GM12801 (cell line): ENCODE measurements around the gene TNXB.

Experiments
- CTCF ChIP-seq: IDR thresholded peaks from one replicate; pipeline ENCODE4 v1.5.1; 2011; ENCODE audit warnings: control low read depth; ENCODE audit not compliant: insufficient read length; ENCODE audit errors: extremely low read depth

Gene TNXB

GRCh38 chr6:32083812-32084768, 25.0 kb downstream of the TNXB start:
- TF ChIP-seq CTCF: no peak

GRCh38 chr6:32082935-32083334, 26.2 kb downstream of the TNXB start:
- TF ChIP-seq CTCF: no peak

- no peak for TF ChIP-seq CTCF
Observed at GRCh38 chr6:32082478-32082877, 26.7 kb downstream of the TNXB start.

- TF ChIP-seq CTCF: no peak
Observed at GRCh38 chr6:32081168-32081990, 27.8 kb downstream of the TNXB start.

GRCh38 chr6:32079566-32080290, 29.4 kb downstream of the TNXB start:
- TF ChIP-seq CTCF: no peak

- TF ChIP-seq CTCF: no peak
Observed at GRCh38 chr6:32076321-32076809, 32.8 kb downstream of the TNXB start.

GRCh38 chr6:32075781-32076180, 33.4 kb downstream of the TNXB start:
- no peak for TF ChIP-seq CTCF
